GM12801 (cell line): ENCODE results near the gene GLRX.

ENCODE experiments used
- CTCF ChIP-seq: IDR thresholded peaks from one replicate; pipeline ENCODE4 v1.5.1; 2011; ENCODE audit warnings: control low read depth; ENCODE audit not compliant: insufficient read length; ENCODE audit errors: extremely low read depth

Gene GLRX

GRCh38 chr5:95821110-95822021, 1.2 kb downstream of the GLRX start:
- TF ChIP-seq CTCF: no peak

GRCh38 chr5:95818181-95819147, 4.1 kb downstream of the GLRX start:
- no peak for TF ChIP-seq CTCF

GRCh38 chr5:95817430-95817829, 5.1 kb downstream of the GLRX start:
- no peak for TF ChIP-seq CTCF

GRCh38 chr5:95816776-95817175, 5.8 kb downstream of the GLRX start:
- TF ChIP-seq CTCF: no peak

- no peak for TF ChIP-seq CTCF
Measured at GRCh38 chr5:95816341-95816740, 6.2 kb downstream of the GLRX start.

- TF ChIP-seq CTCF: no peak
Measured at GRCh38 chr5:95815155-95815729, 7.3 kb downstream of the GLRX start.

GRCh38 chr5:95812074-95812471, 10.5 kb downstream of the GLRX start:
- no peak for TF ChIP-seq CTCF
